Measurements from ENCODE around the gene C11orf97.
"Not testable (repeated sequence)": the region's sequence is repeated elsewhere in the genome, so short reads cannot be mapped to it uniquely, and the experiment has no call there.

The C11orf97 gene

GRCh38 chr11:94511932-94512781 lies at the start of gene C11orf97:
Gene C11orf97 (plus strand): TSS chr11:94512461. CDS start chr11:94512529, 68 bp downstream.
- no peak for DNase-seq

- DNase-seq = no peak
Measured at GRCh38 chr11:94469416-94469815, 42.8 kb upstream of the C11orf97 start.

- no peak for DNase-seq
Measured at GRCh38 chr11:94472916-94473799, 39.1 kb upstream of the C11orf97 start.

GRCh38 chr11:94477624-94478023 lies 34.6 kb upstream of the C11orf97 start:
- no peak for DNase-seq

- no peak for DNase-seq
Measured at GRCh38 chr11:94481342-94481741, 30.9 kb upstream of the C11orf97 start.

- no peak for DNase-seq
Measured at GRCh38 chr11:94486068-94486467, 26.2 kb upstream of the C11orf97 start.

- peak; percentile 60 for DNase-seq
Measured at GRCh38 chr11:94493281-94494125, 18.8 kb upstream of the C11orf97 start, which contains the start of the genes ANKRD49 and MRE11. Gene ANKRD49 (plus strand): TSS chr11:94493984. CDS start chr11:94496694, 2,710 bp downstream. Gene MRE11 (minus strand): TSS chr11:94493844. CDS start chr11:94492801, 1,043 bp downstream.

GRCh38 chr11:94494126-94494680 lies 18.1 kb upstream of the C11orf97 start:
- no peak for DNase-seq

- no peak for DNase-seq
Measured at GRCh38 chr11:94500181-94500580, 12.1 kb upstream of the C11orf97 start.

- no peak for DNase-seq
Measured at GRCh38 chr11:94501522-94501921, 10.7 kb upstream of the C11orf97 start.

GRCh38 chr11:94504689-94505293 lies 7.5 kb upstream of the C11orf97 start:
- DNase-seq = no peak

GRCh38 chr11:94506513-94506912 lies 5.7 kb upstream of the C11orf97 start:
- not testable (repeated sequence) for DNase-seq

GRCh38 chr11:94507485-94507884 lies 4.8 kb upstream of the C11orf97 start:
- DNase-seq = no peak

GRCh38 chr11:94513091-94513490 lies 830 bp downstream of the C11orf97 start:
- DNase-seq = no peak

GRCh38 chr11:94515398-94515797 lies 3.1 kb downstream of the C11orf97 start:
- no peak for DNase-seq

GRCh38 chr11:94516725-94517124 lies 4.5 kb downstream of the C11orf97 start:
- no peak for DNase-seq

GRCh38 chr11:94518300-94518699 lies 6.0 kb downstream of the C11orf97 start:
- no peak for DNase-seq

- no peak for DNase-seq
Measured at GRCh38 chr11:94519478-94520084, 7.3 kb downstream of the C11orf97 start.

- no peak for DNase-seq
Measured at GRCh38 chr11:94521684-94522083, 9.4 kb downstream of the C11orf97 start.

- no peak for DNase-seq
Measured at GRCh38 chr11:94524341-94524740, 12.1 kb downstream of the C11orf97 start.

All from NCI-H187 treated with DMSO at 0.1 percent for 48 hours (cell line).